PC-3 (cell line): ENCODE data around the gene NDUFAF8.

Experiments
- EZH2 ChIP-seq: fragments of 300-600 bp; sonication (generic); IDR thresholded peaks from one replicate; pipeline ENCODE4 v1.6.1; 2017; ENCODE audit warnings: antibody characterized with exemption, mild to moderate bottlenecking, low read length; ENCODE audit not compliant: unreplicated experiment
- EZH2phosphoT487 ChIP-seq: fragments of 300-600 bp; sonication (generic); IDR thresholded peaks from 2 replicates; pipeline ENCODE4 v1.6.1; 2018; ENCODE audit warnings: mild to moderate bottlenecking, antibody characterized with exemption, low read length, borderline replicate concordance
- TF ChIP-seq, protein P1 (sequence below): fragments of 300-600 bp; sonication (generic); conservative IDR thresholded peaks from 2 replicates; pipeline ENCODE4 v1.5.1; 2017; ENCODE audit warnings: antibody characterized with exemption, low read depth, mild to moderate bottlenecking, low read length

DNA sequence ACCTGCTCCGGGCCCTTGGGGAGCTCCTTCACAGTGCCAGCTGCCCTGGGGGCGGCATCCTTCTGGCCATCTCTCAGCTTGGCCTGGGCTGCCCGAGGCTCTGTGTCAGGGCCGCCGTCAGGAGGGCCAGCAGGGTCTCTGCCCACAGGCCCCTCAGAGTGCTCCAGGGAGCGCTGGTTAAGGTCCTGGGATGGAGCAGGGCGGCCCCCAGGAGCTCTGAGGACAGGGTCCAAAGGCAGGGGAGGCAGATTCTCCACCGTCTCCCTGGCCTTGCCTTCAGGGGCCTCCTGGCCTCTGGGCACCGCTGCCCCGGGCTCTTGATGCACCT, 7.2 kb downstream of the NDUFAF8 start:
- TF ChIP-seq, protein P1, sequence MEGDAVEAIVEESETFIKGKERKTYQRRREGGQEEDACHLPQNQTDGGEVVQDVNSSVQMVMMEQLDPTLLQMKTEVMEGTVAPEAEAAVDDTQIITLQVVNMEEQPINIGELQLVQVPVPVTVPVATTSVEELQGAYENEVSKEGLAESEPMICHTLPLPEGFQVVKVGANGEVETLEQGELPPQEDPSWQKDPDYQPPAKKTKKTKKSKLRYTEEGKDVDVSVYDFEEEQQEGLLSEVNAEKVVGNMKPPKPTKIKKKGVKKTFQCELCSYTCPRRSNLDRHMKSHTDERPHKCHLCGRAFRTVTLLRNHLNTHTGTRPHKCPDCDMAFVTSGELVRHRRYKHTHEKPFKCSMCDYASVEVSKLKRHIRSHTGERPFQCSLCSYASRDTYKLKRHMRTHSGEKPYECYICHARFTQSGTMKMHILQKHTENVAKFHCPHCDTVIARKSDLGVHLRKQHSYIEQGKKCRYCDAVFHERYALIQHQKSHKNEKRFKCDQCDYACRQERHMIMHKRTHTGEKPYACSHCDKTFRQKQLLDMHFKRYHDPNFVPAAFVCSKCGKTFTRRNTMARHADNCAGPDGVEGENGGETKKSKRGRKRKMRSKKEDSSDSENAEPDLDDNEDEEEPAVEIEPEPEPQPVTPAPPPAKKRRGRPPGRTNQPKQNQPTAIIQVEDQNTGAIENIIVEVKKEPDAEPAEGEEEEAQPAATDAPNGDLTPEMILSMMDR, result no peak
- no peak for TF ChIP-seq EZH2
- no peak for TF ChIP-seq EZH2phosphoT487
